K562 (cell line): Measurements from ENCODE around the gene ABHD5. TPM values are rescaled to one million over a fixed set of nuclear protein-coding genes. Genes with fewer than 3 reads are reported as not detected.

Source experiments
- ATF1 ChIP-seq, 2 experiments: fragments of 450-650 bp in 1 of 2; IDR thresholded peaks; 2 replicates each; pipeline ENCODE4 v1.6.1; 2016; ENCODE audit warnings: missing compliant biosample characterization in 1 of 2, missing genetic modification characterization in 1 of 2
- ATF7 ChIP-seq: fragments of 450-650 bp; IDR thresholded peaks from 2 replicates; pipeline ENCODE4 v1.7.1; 2014; ENCODE audit warnings: mild to moderate bottlenecking, moderate library complexity
- CEBPB ChIP-seq: fragments of 450-650 bp; IDR thresholded peaks from 2 replicates; pipeline ENCODE4 v1.6.1; 2016; ENCODE audit warnings: missing genetic modification characterization, missing compliant biosample characterization
- CREM ChIP-seq: IDR thresholded peaks from 2 replicates; pipeline ENCODE4 v1.6.1; 2014; ENCODE audit warnings: antibody characterized with exemption, low read depth
- ETV6 ChIP-seq, 3 experiments: fragments of 150-350 bp in 1 of 3; sonication (generic) in 1 of 3; formaldehyde crosslinking in 1 of 3; IDR thresholded peaks; 2 replicates each; pipeline versions ENCODE4 v1.6.1 to v1.8.0; 2014 to 2022; ENCODE audit warnings: borderline replicate concordance in 2 of 3, low read depth in 2 of 3, antibody characterized with exemption in 1 of 3, low read length in 1 of 3, mild to moderate bottlenecking in 1 of 3, missing genetic modification reagents in 1 of 3
- MCM7 ChIP-seq, 2 experiments: fragments of 450-650 bp; IDR thresholded peaks; 2 replicates each; pipeline ENCODE4 v1.6.1; 2016 to 2018
- MYNN ChIP-seq, 2 experiments: sonication (generic); formaldehyde crosslinking in 1 of 2; IDR thresholded peaks; 2 replicates each; pipeline versions ENCODE4 v1.5.0 to v1.6.1; 2016 to 2020; ENCODE audit warnings: antibody characterized with exemption in 1 of 2, missing genetic modification reagents in 1 of 2
- NUFIP1 ChIP-seq: fragments of 450-650 bp; IDR thresholded peaks from 2 replicates; pipeline ENCODE4 v1.6.1; 2018; ENCODE audit not compliant: partially characterized antibody
- POLR2AphosphoS5 ChIP-seq: IDR thresholded peaks from 2 replicates; pipeline ENCODE4 v1.6.1; 2011; ENCODE audit warnings: mild to moderate bottlenecking, low read depth, low read length, moderate library complexity; ENCODE audit not compliant: control insufficient read depth, insufficient read depth
- POLR2G ChIP-seq: fragments of 200-400 bp; formaldehyde crosslinking; IDR thresholded peaks from 2 replicates; pipeline ENCODE4 v1.6.1; 2017; ENCODE audit warnings: low read depth, mild to moderate bottlenecking, antibody characterized with exemption, low read length, moderate library complexity
- RBM15 ChIP-seq: fragments of 200-400 bp; formaldehyde crosslinking; IDR thresholded peaks from 2 replicates; pipeline ENCODE4 v1.6.1; 2018; ENCODE audit warnings: mild to moderate bottlenecking, low read length, moderate library complexity; ENCODE audit not compliant: insufficient read depth
- SNRNP70 ChIP-seq: fragments of 200-400 bp; formaldehyde crosslinking; optimal IDR thresholded peaks from 2 replicates; pipeline ENCODE3; 2017; ENCODE audit warnings: low read depth, low read length
- ZNF165 ChIP-seq: fragments of 250-450 bp; sonication (Bioruptor Pico); IDR thresholded peaks from 2 replicates; pipeline ENCODE4 v1.4.0; 2020; ENCODE audit warnings: borderline replicate concordance
- polyA plus RNA-seq, 8 experiments: library from polyadenylated mRNA; depleted of rRNA in 4 of 8; stranded (reverse) in 5 of 8; unstranded in 3 of 8; fragments of >200 nt; fragmentation: Nextera tagmentation in 2 of 8; fragmentation: Illumina TruSeq in 1 of 8; extraction: Ambion mirVana in 2 of 8; extraction: Trizol in 1 of 8; gene quantifications; 2 replicates each; pipeline versions ENCODE4 v1.2.1 to v1.2.3, GENCODE V29; 2011 to 2014; ENCODE audit warnings: inconsistent platforms in 1 of 8, missing spikeins in 1 of 8
- total RNA-seq, 7 experiments: library from RNA; depleted of rRNA in 6 of 7; stranded (reverse); fragments of >200 nt in 6 of 7; fragmentation: Illumina TruSeq in 2 of 7; extraction: Trizol in 2 of 7; gene quantifications; 2 replicates each; pipeline versions ENCODE4 v1.2.1 to v1.2.3, GENCODE V29; 2011 to 2021; ENCODE audit warnings: low replicate concordance in 1 of 7
- TF ChIP-seq, protein P1 (sequence below): fragments of 250-450 bp; sonication (Bioruptor Pico); IDR thresholded peaks from 2 replicates; pipeline ENCODE4 v1.8.0; 2021; ENCODE audit warnings: borderline replicate concordance, mild to moderate bottlenecking, moderate library complexity; ENCODE audit not compliant: poor library complexity, severe bottlenecking
- TF ChIP-seq, protein P2 (sequence below): fragments of 200-400 bp; formaldehyde crosslinking; IDR thresholded peaks from 2 replicates; pipeline ENCODE4 v1.6.1; 2017; ENCODE audit warnings: mild to moderate bottlenecking, low read depth, low read length, moderate library complexity
- TF ChIP-seq, protein P3 (sequence below): fragments of 450-650 bp; IDR thresholded peaks from 2 replicates; pipeline ENCODE4 v1.6.1; 2016; ENCODE audit warnings: low read depth, mild to moderate bottlenecking, moderate library complexity
- TF ChIP-seq, protein P4 (sequence below), 2 experiments: fragments of 450-650 bp; IDR thresholded peaks; 2 replicates each; pipeline ENCODE4 v1.6.1; 2016

The ABHD5 gene
- total and polyA plus RNA-seq, 9 of the 15 experiments (the other 6 are each of a cell fraction or from before 2014, with no cell fraction given) = 27.8 to 61.7 (median 39.9) TPM

DNA sequence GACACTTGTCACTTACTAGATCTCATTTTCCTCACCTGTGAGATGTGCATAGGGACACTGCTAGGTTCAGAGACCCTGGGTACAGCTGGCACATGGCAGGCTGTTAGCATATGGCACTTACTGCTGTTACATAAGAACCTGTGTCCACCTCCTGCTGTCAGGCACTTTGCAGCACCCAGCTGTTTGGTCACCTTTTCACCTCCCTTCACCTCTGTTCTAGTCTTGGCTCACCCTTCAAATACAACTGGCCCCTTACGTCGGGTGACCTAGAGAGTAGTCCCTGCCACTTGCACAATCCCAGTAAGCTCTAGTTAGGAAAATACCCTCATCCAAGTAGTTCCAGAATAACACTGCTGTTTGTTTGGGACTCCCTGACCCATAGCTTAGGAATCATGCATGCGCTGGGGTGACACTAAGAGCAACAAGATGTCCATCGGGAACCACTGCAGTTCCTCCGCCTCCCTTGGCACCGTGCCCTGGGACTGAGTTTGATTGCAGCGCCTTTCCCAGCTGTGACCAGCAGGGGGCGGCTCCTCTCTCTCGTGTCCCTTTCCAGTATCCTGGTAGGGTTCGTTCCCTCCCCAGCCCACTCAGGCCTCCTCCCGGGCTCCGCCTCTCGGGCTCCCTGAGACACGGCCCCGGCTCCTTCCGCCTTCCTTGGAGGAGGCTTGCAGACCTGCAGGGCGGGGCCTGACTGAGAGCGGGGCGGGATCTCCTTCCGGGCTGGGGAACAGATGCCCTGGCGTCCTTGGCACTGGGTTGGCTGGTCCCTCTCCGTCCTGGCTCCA lies 78.6 kb downstream of the ABHD5 start (continued):
- no peak for TF ChIP-seq POLR2AphosphoS5
- TF ChIP-seq RBM15 = no peak
- TF ChIP-seq, protein P1, sequence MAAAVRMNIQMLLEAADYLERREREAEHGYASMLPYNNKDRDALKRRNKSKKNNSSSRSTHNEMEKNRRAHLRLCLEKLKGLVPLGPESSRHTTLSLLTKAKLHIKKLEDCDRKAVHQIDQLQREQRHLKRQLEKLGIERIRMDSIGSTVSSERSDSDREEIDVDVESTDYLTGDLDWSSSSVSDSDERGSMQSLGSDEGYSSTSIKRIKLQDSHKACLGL (CRISPR knock-in tag) = no peak
- TF ChIP-seq ATF1 (CRISPR knock-in tag; IDR thresholded peaks at IDR 0.05) = no peak
- peak; percentile 38 for TF ChIP-seq ATF1 (tag; IDR thresholded peaks at IDR 0.05)
- TF ChIP-seq, protein P2, sequence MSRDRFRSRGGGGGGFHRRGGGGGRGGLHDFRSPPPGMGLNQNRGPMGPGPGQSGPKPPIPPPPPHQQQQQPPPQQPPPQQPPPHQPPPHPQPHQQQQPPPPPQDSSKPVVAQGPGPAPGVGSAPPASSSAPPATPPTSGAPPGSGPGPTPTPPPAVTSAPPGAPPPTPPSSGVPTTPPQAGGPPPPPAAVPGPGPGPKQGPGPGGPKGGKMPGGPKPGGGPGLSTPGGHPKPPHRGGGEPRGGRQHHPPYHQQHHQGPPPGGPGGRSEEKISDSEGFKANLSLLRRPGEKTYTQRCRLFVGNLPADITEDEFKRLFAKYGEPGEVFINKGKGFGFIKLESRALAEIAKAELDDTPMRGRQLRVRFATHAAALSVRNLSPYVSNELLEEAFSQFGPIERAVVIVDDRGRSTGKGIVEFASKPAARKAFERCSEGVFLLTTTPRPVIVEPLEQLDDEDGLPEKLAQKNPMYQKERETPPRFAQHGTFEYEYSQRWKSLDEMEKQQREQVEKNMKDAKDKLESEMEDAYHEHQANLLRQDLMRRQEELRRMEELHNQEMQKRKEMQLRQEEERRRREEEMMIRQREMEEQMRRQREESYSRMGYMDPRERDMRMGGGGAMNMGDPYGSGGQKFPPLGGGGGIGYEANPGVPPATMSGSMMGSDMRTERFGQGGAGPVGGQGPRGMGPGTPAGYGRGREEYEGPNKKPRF = no peak
- peak; percentile 85 for TF ChIP-seq ATF7
- TF ChIP-seq CREM = peak; percentile 60
- peak; percentile 79 for TF ChIP-seq MYNN (IDR thresholded peaks at IDR 0.05)
- TF ChIP-seq MYNN (CRISPR knock-in tag; IDR thresholded peaks at IDR 0.05) = no peak
- TF ChIP-seq, protein P3, sequence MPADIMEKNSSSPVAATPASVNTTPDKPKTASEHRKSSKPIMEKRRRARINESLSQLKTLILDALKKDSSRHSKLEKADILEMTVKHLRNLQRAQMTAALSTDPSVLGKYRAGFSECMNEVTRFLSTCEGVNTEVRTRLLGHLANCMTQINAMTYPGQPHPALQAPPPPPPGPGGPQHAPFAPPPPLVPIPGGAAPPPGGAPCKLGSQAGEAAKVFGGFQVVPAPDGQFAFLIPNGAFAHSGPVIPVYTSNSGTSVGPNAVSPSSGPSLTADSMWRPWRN = no peak
- TF ChIP-seq MCM7 (IDR thresholded peaks at IDR 0.05) = no peak
- no peak for TF ChIP-seq NUFIP1
- no peak for TF ChIP-seq ETV6 (IDR thresholded peaks at IDR 0.05; ENCODE audit: borderline replicate concordance in 1 of 2, low read depth in 2 of 2, low read length in 1 of 2)
- TF ChIP-seq ETV6 (CRISPR knock-in tag; IDR thresholded peaks at IDR 0.05; ENCODE audit: borderline replicate concordance) = no peak
- peak; percentile 74 for TF ChIP-seq CEBPB (tag)
- TF ChIP-seq POLR2G = peak; percentile 71
- TF ChIP-seq, protein P4, sequence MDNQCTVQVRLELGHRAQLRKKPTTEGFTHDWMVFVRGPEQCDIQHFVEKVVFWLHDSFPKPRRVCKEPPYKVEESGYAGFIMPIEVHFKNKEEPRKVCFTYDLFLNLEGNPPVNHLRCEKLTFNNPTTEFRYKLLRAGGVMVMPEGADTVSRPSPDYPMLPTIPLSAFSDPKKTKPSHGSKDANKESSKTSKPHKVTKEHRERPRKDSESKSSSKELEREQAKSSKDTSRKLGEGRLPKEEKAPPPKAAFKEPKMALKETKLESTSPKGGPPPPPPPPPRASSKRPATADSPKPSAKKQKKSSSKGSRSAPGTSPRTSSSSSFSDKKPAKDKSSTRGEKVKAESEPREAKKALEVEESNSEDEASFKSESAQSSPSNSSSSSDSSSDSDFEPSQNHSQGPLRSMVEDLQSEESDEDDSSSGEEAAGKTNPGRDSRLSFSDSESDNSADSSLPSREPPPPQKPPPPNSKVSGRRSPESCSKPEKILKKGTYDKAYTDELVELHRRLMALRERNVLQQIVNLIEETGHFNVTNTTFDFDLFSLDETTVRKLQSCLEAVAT (IDR thresholded peaks at IDR 0.05) = no peak
- TF ChIP-seq ZNF165 (CRISPR knock-in tag) = no peak
- no peak for TF ChIP-seq SNRNP70
- TF ChIP-seq, all 486 proteins: peak for 89
